K562 (cell line): ENCODE results near the gene QPRT. TPM values are rescaled to one million over a fixed set of nuclear protein-coding genes. Genes with fewer than 3 reads are reported as not detected.

Experiments
- ATAC-seq: fragments of 200-7000 bp; cut with Tn5 transposase; 3 replicates; pipeline ENCODE4 v1.9.1; 2020; ENCODE audit warnings: moderate library complexity
- Bru-seq: library from RNA; stranded (reverse); fragments of 400-500 nt; gene quantifications from one replicate; lab custom pipeline; 2021; lab: Mats Ljungman, UMichigan
- BruChase-seq, 2 experiments: library from RNA; stranded (reverse); fragments of 400-500 nt; gene quantifications; one replicate each; lab custom pipeline; 2021; lab: Mats Ljungman, UMichigan
- BruUV-seq: library from RNA; stranded (reverse); fragments of 400-500 nt; replicated peaks from 2 replicates; lab custom pipeline; 2021; lab: Mats Ljungman, UMichigan
- CTCF ChIA-PET: fragments of 300-600 bp; formaldehyde crosslinking; extraction: SDS; loops from one replicate; lab custom pipeline; 2021; ENCODE audit warnings: low intra/inter-chr PET ratio; lab: Yijun Ruan, JAX
- POLR2A ChIA-PET: fragments of 300-600, 350-650 bp; sonication (Branson Sonifier 250); formaldehyde crosslinking; extraction: SDS; loops from one replicate; lab custom pipeline; 2021; ENCODE audit warnings: antibody characterized with exemption, inconsistent platforms; lab: Yijun Ruan, JAX
- DNase-seq, 4 experiments: peaks; one replicate each; pipeline versions ENCODE4 v3.0.0 to v3.0.0-alpha.2; 2011 to 2018; ENCODE audit warnings: low spot score in 3 of 4, mixed read lengths in 3 of 4; ENCODE audit errors: extremely low read depth in 1 of 4
- FAIRE-seq: peaks from 2 replicates; lab custom pipeline; 2011; peaks lifted over from hg19 to GRCh38; lab: Jason Lieb, UNC
- H2AFZ ChIP-seq: 2 replicates; pipeline ENCODE4 v1.6.0; 2011; ENCODE audit warnings: low read depth, low read length, control low read depth, inconsistent platforms
- H3K27ac ChIP-seq: fragments of 200-600 bp; 3 replicates; pipeline ENCODE4 v1.8.0; 2011; ENCODE audit warnings: low read depth, mild to moderate bottlenecking, control low read depth, inconsistent platforms, low read length, moderate library complexity, mixed read lengths; ENCODE audit errors: extremely low read depth
- H3K27me3 ChIP-seq, 2 experiments: fragments of 300-600 bp in 1 of 2; 2 replicates in 1 of 2; 3 replicates in 1 of 2; pipeline versions ENCODE4 v1.6.0 to v1.8.0; 2011; ENCODE audit warnings: inconsistent platforms in 2 of 2, low read length in 2 of 2, mild to moderate bottlenecking in 1 of 2, mixed read lengths in 1 of 2, moderate library complexity in 1 of 2; ENCODE audit not compliant: control insufficient read depth in 2 of 2, insufficient read depth in 2 of 2
- H3K36me3 ChIP-seq: fragments of 300-600 bp; 3 replicates; pipeline ENCODE4 v1.8.0; 2011; ENCODE audit warnings: mild to moderate bottlenecking, low read length, inconsistent platforms; ENCODE audit not compliant: control insufficient read depth, insufficient read depth
- H3K4me1 ChIP-seq, 2 experiments: fragments of 200-600 bp in 1 of 2; replicated peaks in 1 of 2; 2 replicates in 1 of 2; 3 replicates in 1 of 2; pipeline versions ENCODE4 v1.5.1 to v1.8.0; 2011; ENCODE audit warnings: inconsistent platforms in 2 of 2, low read length in 2 of 2, mild to moderate bottlenecking in 1 of 2, mixed read lengths in 1 of 2, moderate library complexity in 1 of 2; ENCODE audit not compliant: control insufficient read depth in 2 of 2, insufficient read depth in 2 of 2
- H3K4me2 ChIP-seq: 2 replicates; pipeline ENCODE4 v1.6.1; 2011; ENCODE audit warnings: low read length, control low read depth, inconsistent platforms, mixed read lengths; ENCODE audit not compliant: insufficient read depth
- H3K4me3 ChIP-seq: fragments of 200-600 bp; sonication (generic), shearing (Covaris generic); 2 replicates; pipeline ENCODE4 v1.5.1; 2016; ENCODE audit warnings: control low read depth, inconsistent platforms
- H3K79me2 ChIP-seq: fragments of 200-600 bp; 3 replicates; pipeline ENCODE4 v1.8.0; 2011; ENCODE audit warnings: low read length, inconsistent platforms; ENCODE audit not compliant: control insufficient read depth, insufficient read depth
- H3K9ac ChIP-seq, 2 experiments: 2 replicates each; pipeline versions ENCODE4 v1.6.0 to v1.6.1; 2011; ENCODE audit warnings: low read depth in 2 of 2, low read length in 2 of 2, control low read depth in 1 of 2, inconsistent platforms in 1 of 2, mild to moderate bottlenecking in 1 of 2, mixed read lengths in 1 of 2; ENCODE audit not compliant: insufficient read depth in 1 of 2
- H3K9me1 ChIP-seq: one replicate; pipeline ENCODE4 v1.6.0; 2011; ENCODE audit warnings: inconsistent platforms, mild to moderate bottlenecking, low read length, moderate library complexity; ENCODE audit not compliant: control insufficient read depth, insufficient read depth
- H3K9me3 ChIP-seq: replicated peaks from 2 replicates; pipeline ENCODE4 v1.5.1; 2011; ENCODE audit warnings: low read depth, low read length, inconsistent platforms; ENCODE audit not compliant: control insufficient read depth, insufficient read depth
- H4K20me1 ChIP-seq: replicated peaks from 2 replicates; pipeline ENCODE4 v1.6.1; 2011; ENCODE audit warnings: low read length, inconsistent platforms, mixed read lengths; ENCODE audit not compliant: control insufficient read depth, insufficient read depth
- CBFA2T3 ChIP-seq: fragments of 450-650 bp; IDR thresholded peaks from 2 replicates; pipeline ENCODE4 v1.6.1; 2017
- JUND ChIP-seq, 2 experiments: IDR thresholded peaks; 2 replicates in 1 of 2; 3 replicates in 1 of 2; pipeline ENCODE4 v1.6.1; 2011; ENCODE audit warnings: borderline replicate concordance in 2 of 2, low read depth in 2 of 2, low read length in 2 of 2, improper control_type of control experiment in 1 of 2, missing biosample characterization in 1 of 2, missing genetic modification characterization in 1 of 2, missing genetic modification reagents in 1 of 2
- KLF10 ChIP-seq: fragments of 250-450 bp; sonication (Bioruptor Pico); IDR thresholded peaks from 2 replicates; pipeline ENCODE4 v1.6.1; 2021; ENCODE audit warnings: matching md5 sums
- RHOXF2B ChIP-seq: fragments of 250-450 bp; sonication (Bioruptor Pico); conservative IDR thresholded peaks from 2 replicates; pipeline ENCODE4 v1.5.1; 2021
- ZBTB5 ChIP-seq: fragments of 450-650 bp; IDR thresholded peaks from 2 replicates; pipeline ENCODE4 v1.6.1; 2017; ENCODE audit warnings: antibody characterized with exemption
- ZKSCAN3 ChIP-seq: fragments of 250-450 bp; sonication (Bioruptor Pico); IDR thresholded peaks from 2 replicates; pipeline ENCODE4 v1.4.0; 2020
- ZKSCAN8 ChIP-seq: fragments of 200-800 bp; sonication (Bioruptor generic); IDR thresholded peaks from 2 replicates; pipeline ENCODE4 v1.6.1; 2016; ENCODE audit warnings: missing genetic modification characterization, missing compliant biosample characterization
- ZNF197 ChIP-seq: fragments of 200-800 bp; sonication (Bioruptor generic); IDR thresholded peaks from 2 replicates; pipeline ENCODE4 v1.6.1; 2016; ENCODE audit warnings: low read depth, missing genetic modification characterization, missing compliant biosample characterization
- ZNF280A ChIP-seq: fragments of 450-650 bp; IDR thresholded peaks from 2 replicates; pipeline ENCODE4 v1.6.1; 2018; ENCODE audit warnings: mild to moderate bottlenecking, low read depth; ENCODE audit not compliant: partially characterized antibody
- ZNF3 ChIP-seq: fragments of 250-450 bp; sonication (Bioruptor Pico); IDR thresholded peaks from 2 replicates; pipeline ENCODE4 v1.5.0; 2021; ENCODE audit warnings: mild to moderate bottlenecking, moderate library complexity
- ZNF316 ChIP-seq: fragments of 450-650 bp; IDR thresholded peaks from 2 replicates; pipeline ENCODE4 v1.6.1; 2016
- ZNF586 ChIP-seq: fragments of 450-650 bp; formaldehyde crosslinking; conservative IDR thresholded peaks from 2 replicates; pipeline ENCODE4 v1.4.0; 2020; ENCODE audit warnings: mild to moderate bottlenecking, moderate library complexity
- ZNF75A ChIP-seq: fragments of 450-650 bp; formaldehyde crosslinking; IDR thresholded peaks from 2 replicates; pipeline ENCODE4 v1.4.0; 2020; ENCODE audit warnings: mild to moderate bottlenecking
- WGBS: fragments of 100-300 bp; shearing (Covaris generic); methylation state at CpG from one replicate; pipeline ENCODE4 v1.1.6; 2016; ENCODE audit warnings: low coverage, mixed read lengths; ENCODE audit not compliant: insufficient coverage; ENCODE audit errors: missing lambda C conversion rate; 5-methylcytosine and 5-hydroxymethylcytosine counted together
- in situ Hi-C: fragments of 300-500 bp; cut with MboI; formaldehyde crosslinking; loops from 4 replicates; pipeline ENCODE4 v1.15.0; 2018; ENCODE audit warnings: inconsistent platforms, mixed read lengths
- intact Hi-C: fragments of 100-400 bp; cut with micrococcal nuclease; formaldehyde crosslinking; loops from 2 replicates; pipeline ENCODE4 v1.14.2; 2022
- long read RNA-seq, 3 experiments: library from polyadenylated mRNA in 2 of 3; library from RNA in 1 of 3; unstranded in 2 of 3; stranded (forward) in 1 of 3; transcript quantifications; one replicate each; pipeline ENCODE4 v2.0.0, GENCODE V29; 2019 to 2022
- polyA minus RNA-seq, 3 experiments: library from RNA; depleted of rRNA, polyadenylated mRNA; stranded (reverse); fragments of >200 nt; gene quantifications; 2 replicates each; pipeline ENCODE4 v1.2.3, GENCODE V29; 2011
- polyA plus RNA-seq, 8 experiments: library from polyadenylated mRNA; depleted of rRNA in 4 of 8; stranded (reverse) in 5 of 8; unstranded in 3 of 8; fragments of >200 nt; fragmentation: Nextera tagmentation in 2 of 8; fragmentation: Illumina TruSeq in 1 of 8; extraction: Ambion mirVana in 2 of 8; extraction: Trizol in 1 of 8; gene quantifications; 2 replicates each; pipeline versions ENCODE4 v1.2.1 to v1.2.3, GENCODE V29; 2011 to 2014; ENCODE audit warnings: inconsistent platforms in 1 of 8, missing spikeins in 1 of 8
- total RNA-seq, 7 experiments: library from RNA; depleted of rRNA in 6 of 7; stranded (reverse); fragments of >200 nt in 6 of 7; fragmentation: Illumina TruSeq in 2 of 7; extraction: Trizol in 2 of 7; gene quantifications; 2 replicates each; pipeline versions ENCODE4 v1.2.1 to v1.2.3, GENCODE V29; 2011 to 2021; ENCODE audit warnings: low replicate concordance in 1 of 7

The QPRT gene
- total RNA-seq (2011; cell fraction: chromatin; rRNA removed; ENCODE audit: low replicate concordance), result 45.6 and 86.1 TPM in 2 replicates
- 57.9 and 68.0 TPM in 2 replicates for total RNA-seq (2011; cell fraction: nucleolus; rRNA removed)
- 66.3 and 114 TPM in 2 replicates for total RNA-seq (2011; cell fraction: nucleoplasm; rRNA removed)
- total RNA-seq (2014; rRNA removed) (112 and 115 TPM in 2 replicates), total RNA-seq (2014; rRNA removed; fragmentation: Illumina TruSeq; extraction: Trizol) (37.3 and 39.2 TPM in 2 replicates), total RNA-seq (2015; rRNA removed; fragmentation: Illumina TruSeq; extraction: Trizol) (72.8 and 76.7 TPM in 2 replicates), total RNA-seq (2021) (80.7 and 86.5 TPM in 2 replicates), polyA plus RNA-seq (2011; rRNA removed) (38.9 and 73.1 TPM in 2 replicates), polyA plus RNA-seq (2014; fragmentation: Illumina TruSeq; extraction: Trizol) (64.1 and 72.4 TPM in 2 replicates), polyA plus RNA-seq (2014; fragmentation: Nextera tagmentation; extraction: Ambion mirVana) (10 to 100 TPM in 1 of 2 experiments, 1 to 10 TPM in 1; 7.7 to 10.8 TPM), polyA plus RNA-seq (2014; rRNA removed) (64.3 and 68.8 TPM in 2 replicates), polyA minus RNA-seq (2011; rRNA and poly(A)+ RNA removed) (37.4 and 44.7 TPM in 2 replicates), Bru-seq, nascent RNA (percentile 85 among the genes with signal in this experiment), BruChase-seq, experiment 1, labeled RNA remaining after a 2-hour chase (percentile 91 among the genes with signal in this experiment), BruChase-seq, experiment 2, labeled RNA remaining after a 6-hour chase (percentile 93 among the genes with signal in this experiment)
- 79.6 and 90.5 TPM in 2 replicates for polyA plus RNA-seq (2011; cell fraction: cytosol; rRNA removed)
- 56.0 and 57.6 TPM in 2 replicates for polyA plus RNA-seq (2011; cell fraction: nucleus; rRNA removed)
- 120 and 164 TPM in 2 replicates for polyA plus RNA-seq (2012)
- polyA minus RNA-seq (2011; cell fraction: cytosol; rRNA and poly(A)+ RNA removed), result 56.5 and 107 TPM in 2 replicates
- polyA minus RNA-seq (2011; cell fraction: nucleus; rRNA and poly(A)+ RNA removed), result 12.7 and 19.0 TPM in 2 replicates
- long read RNA-seq, experiment 1, transcript QPRT-202 (4 exons, 2,343 nt), result major isoform, 91 of 137 reads
- long read RNA-seq, experiment 1, transcript QPRT-204 (1 exons, 2,199 nt), result minor isoform, 7 of 137 reads
- long read RNA-seq, experiment 1, partial matches to known transcripts, result 23 of 137 reads
- long read RNA-seq, experiment 1, other reads (novel, unspliced or antisense), result 13 of 137 reads
- long read RNA-seq, experiment 2, transcript QPRT-204 (1 exons, 2,199 nt), result minor isoform, 16 of 120 reads
- long read RNA-seq, experiment 2, transcript QPRT-202 (4 exons, 2,343 nt), result major isoform, 28 of 120 reads
- long read RNA-seq, experiment 2, partial matches to known transcripts, result 52 of 120 reads
- long read RNA-seq, experiment 2, other reads (novel, unspliced or antisense), result 22 of 120 reads
- long read RNA-seq, experiment 3, transcript QPRT-202 (4 exons, 2,343 nt), result major isoform, 86 of 119 reads
- long read RNA-seq, experiment 3, partial matches to known transcripts, result 11 of 119 reads
- long read RNA-seq, experiment 3, other reads (novel, unspliced or antisense), result 19 of 119 reads

GRCh38 chr16:29678691-29679267, at the start of gene QPRT:
TSS of gene QPRT (plus strand) at chr16:29679180. CDS start at chr16:29679198, 18 bp downstream.
- Histone ChIP-seq H3K9ac (peak within 1 kb of the TSS; percentile 71 to 84), H3K4me2 (peak within 1 kb of the TSS; percentile 89), H3K27me3 (no peaks in the 10 kb centered on the region), H2AFZ (peak within 1 kb of the TSS; percentile 78), H3K27ac (peak within 1 kb of the TSS; percentile 82), H3K9me3 (no peaks in the 10 kb centered on the region), H3K79me2 (peaks cover 50% of the 10 kb centered on the region), H3K36me3 (peaks cover 30% of the 10 kb centered on the region), H3K4me1 (peaks cover 23 to 57% of the 10 kb centered on the region in 2 experiments), H3K9me1 (no peaks in the 10 kb centered on the region), H4K20me1 (no peaks in the 10 kb centered on the region), H3K4me3 (peak within 1 kb of the TSS; percentile 62)
- no TSS peak for BruUV-seq
- DNase-seq (peak; percentile 86 to 93 (median 90)), ATAC-seq (peak; percentile 91), FAIRE-seq (peak; percentile 97)
- intact Hi-C loops (loop anchor here (1.0 to 5.0 kb wide), 3 partner anchors 14 to 36 kb away; no protein-coding TSS in a partner anchor), in situ Hi-C loops (no loop called here)
- 50% methylated on average over 4 of the region's 5 CpGs for WGBS
- ChIA-PET POLR2A (interaction anchor here (0.5 to 2.6 kb wide), 8 partner anchors 10 to 145 kb away, joined by 3 to 30 read pairs (median 3); no protein-coding TSS in a partner anchor), CTCF (no interaction called here)
- no peak for TF ChIP-seq KLF10 (CRISPR knock-in tag)
- no peak for TF ChIP-seq ZNF316
- no peak for TF ChIP-seq CBFA2T3
- TF ChIP-seq RHOXF2B (CRISPR knock-in tag), result no peak
- no peak for TF ChIP-seq ZNF280A
- TF ChIP-seq ZBTB5, result no peak
- no peak for TF ChIP-seq ZNF3 (CRISPR knock-in tag)
- no peak for TF ChIP-seq ZNF197
- TF ChIP-seq ZNF586, result no peak
- no peak for TF ChIP-seq ZKSCAN3 (CRISPR knock-in tag)
- TF ChIP-seq ZKSCAN8 (CRISPR knock-in tag), result 0 out of 2 replicates have a peak, but pooled peaks have one; percentile 4
- TF ChIP-seq JUND (IDR thresholded peaks at IDR 0.05; ENCODE audit: borderline replicate concordance, low read depth, low read length), result no peak
- no peak; the same call in 2 of the 3 replicates for TF ChIP-seq JUND (tag; IDR thresholded peaks at IDR 0.05; ENCODE audit: borderline replicate concordance, low read depth, low read length)
- TF ChIP-seq ZNF75A (CRISPR knock-in tag), result no peak
